GM23248 (cell line): ENCODE measurements around the gene CLGN. TPM values are rescaled to one million over a fixed set of nuclear protein-coding genes. Genes with fewer than 3 reads are reported as not detected.

ENCODE experiments used
- DNase-seq: peaks from one replicate; pipeline ENCODE4 v3.0.0-alpha.2; 2015
- H2AFZ ChIP-seq: fragments of 200-600 bp; sonication (generic); 2 replicates; pipeline ENCODE4 v1.6.1; 2016; ENCODE audit warnings: antibody characterized with exemption
- H3F3A ChIP-seq: fragments of 200-600 bp; sonication (generic); 2 replicates; pipeline ENCODE4 v1.6.1; 2016; ENCODE audit warnings: mild to moderate bottlenecking, antibody characterized with exemption, mixed run types; ENCODE audit not compliant: insufficient read depth
- H3K27ac ChIP-seq: fragments of 200-600 bp; sonication (generic); 2 replicates; pipeline ENCODE4 v1.5.1; 2016; ENCODE audit warnings: mild to moderate bottlenecking
- H3K27me3 ChIP-seq: fragments of 200-600 bp; sonication (generic); replicated peaks from 2 replicates; pipeline ENCODE4 v1.6.1; 2016; ENCODE audit warnings: mild to moderate bottlenecking; ENCODE audit not compliant: insufficient read depth
- H3K36me3 ChIP-seq: fragments of 200-600 bp; sonication (generic); 2 replicates; pipeline ENCODE4 v1.6.1; 2016; ENCODE audit warnings: low read depth, mild to moderate bottlenecking
- H3K4me1 ChIP-seq: fragments of 200-600 bp; sonication (generic); 2 replicates; pipeline ENCODE4 v1.6.1; 2016; ENCODE audit warnings: mild to moderate bottlenecking; ENCODE audit not compliant: insufficient read depth
- H3K4me2 ChIP-seq: fragments of 200-600 bp; sonication (generic); one replicate; pipeline ENCODE4 v1.6.1; 2016; ENCODE audit warnings: mild to moderate bottlenecking; ENCODE audit not compliant: unreplicated experiment
- H3K4me3 ChIP-seq: fragments of 200-600 bp; sonication (generic); 2 replicates; pipeline ENCODE4 v1.5.1; 2016; ENCODE audit warnings: mild to moderate bottlenecking
- H3K79me2 ChIP-seq: fragments of 200-600 bp; sonication (generic); 2 replicates; pipeline ENCODE4 v1.6.1; 2016; ENCODE audit warnings: mild to moderate bottlenecking; ENCODE audit not compliant: insufficient read depth
- H3K9ac ChIP-seq: fragments of 200-600 bp; sonication (generic); 2 replicates; pipeline ENCODE4 v1.6.1; 2016; ENCODE audit warnings: mild to moderate bottlenecking
- H3K9me2 ChIP-seq: fragments of 200-600 bp; sonication (generic); 2 replicates; pipeline ENCODE4 v1.6.1; 2016; ENCODE audit warnings: mixed run types, mild to moderate bottlenecking, moderate library complexity; ENCODE audit not compliant: insufficient read depth
- H3K9me3 ChIP-seq: fragments of 200-600 bp; sonication (generic); one replicate; pipeline ENCODE4 v1.6.1; 2017; ENCODE audit warnings: low read depth
- H4K20me1 ChIP-seq: fragments of 200-600 bp; sonication (generic); 2 replicates; pipeline ENCODE4 v1.6.0; 2016; ENCODE audit not compliant: insufficient read depth
- EZH2 ChIP-seq: fragments of 200-600 bp; sonication (generic); IDR thresholded peaks from 2 replicates; pipeline ENCODE4 v1.6.1; 2018; ENCODE audit warnings: antibody characterized with exemption, mild to moderate bottlenecking; ENCODE audit not compliant: insufficient read depth, poor library complexity, severe bottlenecking
- EZH2phosphoT487 ChIP-seq: fragments of 200-600 bp; sonication (generic); IDR thresholded peaks from 2 replicates; pipeline ENCODE4 v1.6.1; 2018; ENCODE audit warnings: antibody characterized with exemption, moderate library complexity, mild to moderate bottlenecking, low read depth; ENCODE audit not compliant: insufficient read depth
- WGBS, 2 experiments: methylation state at CpG; one replicate each; pipeline ENCODE4 v1.1.6; 2015 to 2017; ENCODE audit warnings: low lambda C conversion rate in 2 of 2, low coverage in 1 of 2; ENCODE audit errors: missing lambda C conversion rate in 2 of 2; 5-methylcytosine and 5-hydroxymethylcytosine counted together
- in situ Hi-C: fragments of 300-500 bp; cut with MboI; formaldehyde crosslinking; loops from 2 replicates; pipeline ENCODE4 v1.15.0; 2020
- polyA plus RNA-seq: library from polyadenylated mRNA; unstranded; fragments of >200 nt; fragmentation: Nextera tagmentation; extraction: Ambion mirVana; gene quantifications from 2 replicates; pipeline ENCODE4 v1.2.1, GENCODE V29; 2016
- total RNA-seq: library from RNA; depleted of rRNA; stranded (reverse); fragments of >200 nt; shearing (Covaris generic); gene quantifications from 2 replicates; pipeline ENCODE4 v1.2.3, GENCODE V29; 2014

The CLGN gene
- total and polyA plus RNA-seq, 2 experiments from 2014 or later = 2.5 to 5.1 TPM

- H3K27ac ChIP-seq = no peak overlapping the region
- H3K4me2 ChIP-seq = no peak overlapping the region
- TF ChIP-seq EZH2 = no peak
- TF ChIP-seq EZH2phosphoT487 = no peak
- DNase-seq = no peak
- H3K9ac ChIP-seq = no peak overlapping the region
- no peaks in the 10 kb centered on the region for H3K36me3 ChIP-seq
- no peak overlapping the region for H3K4me3 ChIP-seq
- 43 to 49% methylated on average over 6 of the region's 6 CpGs for WGBS, 2 experiments
- peaks cover 16% of the 10 kb centered on the region for H3K27me3 ChIP-seq
- H3K9me3 ChIP-seq = no peaks in the 10 kb centered on the region
- H3K9me2 ChIP-seq = no peaks in the 10 kb centered on the region
- no peaks in the 10 kb centered on the region for H3F3A ChIP-seq
- H4K20me1 ChIP-seq = no peaks in the 10 kb centered on the region
- H2AFZ ChIP-seq = no peak overlapping the region
- in situ Hi-C loops = loop anchor here (25.0 kb wide), 2 partner anchors 259 to 784 kb away; partner anchors contain the start of gene RNF150
- H3K4me1 ChIP-seq = no peaks in the 10 kb centered on the region
- H3K79me2 ChIP-seq = no peaks in the 10 kb centered on the region
Measured at GRCh38 chr4:140353786-140354185, 73.7 kb downstream of the CLGN start.

- H3K36me3 ChIP-seq = no peaks in the 10 kb centered on the region
- no peak overlapping the region for H3K4me3 ChIP-seq
- DNase-seq = no peak
- TF ChIP-seq EZH2phosphoT487 = no peak
- no peak for TF ChIP-seq EZH2
- no peaks in the 10 kb centered on the region for H3F3A ChIP-seq
- peaks cover 10% of the 10 kb centered on the region; the same call in 1 of the 2 replicates for H3K27me3 ChIP-seq
- no peaks in the 10 kb centered on the region for H3K4me1 ChIP-seq
- 79 to 81% methylated on average over 25 to 28 of the region's 28 CpGs for WGBS, 2 experiments
- no peaks in the 10 kb centered on the region for H4K20me1 ChIP-seq
- in situ Hi-C loops = loop anchor here (25.0 kb wide), 2 partner anchors 261 to 786 kb away; partner anchors contain the start of gene RNF150
- H3K79me2 ChIP-seq = no peaks in the 10 kb centered on the region
- no peak overlapping the region for H3K27ac ChIP-seq
- H3K9me3 ChIP-seq = no peaks in the 10 kb centered on the region
- no peak overlapping the region for H3K4me2 ChIP-seq
- H2AFZ ChIP-seq = no peak overlapping the region
- no peaks in the 10 kb centered on the region for H3K9me2 ChIP-seq
- no peak overlapping the region for H3K9ac ChIP-seq
Measured at GRCh38 chr4:140351093-140352075, 76.1 kb downstream of the CLGN start.

- no peaks in the 10 kb centered on the region for H3K36me3 ChIP-seq
- TF ChIP-seq EZH2 (no peak), EZH2phosphoT487 (no peak)
- in situ Hi-C loops = loop anchor here (25.0 kb wide), 2 partner anchors 262 to 787 kb away; partner anchors contain the start of gene RNF150
- H3K4me1 ChIP-seq = no peaks in the 10 kb centered on the region
- H3F3A ChIP-seq = no peaks in the 10 kb centered on the region
- no peak overlapping the region for H3K27ac ChIP-seq
- H2AFZ ChIP-seq = no peak overlapping the region
- H3K79me2 ChIP-seq = no peaks in the 10 kb centered on the region
- no peak overlapping the region for H3K4me2 ChIP-seq
- H3K4me3 ChIP-seq = no peak overlapping the region
- H3K9me3 ChIP-seq = no peaks in the 10 kb centered on the region
- 71% methylated on average over 2 of the region's 2 CpGs for WGBS, 2 experiments
- H3K9ac ChIP-seq = no peak overlapping the region
- no peak for DNase-seq
- H3K9me2 ChIP-seq = no peaks in the 10 kb centered on the region
- H3K27me3 ChIP-seq = peaks cover 10% of the 10 kb centered on the region; the same call in 1 of the 2 replicates
- no peaks in the 10 kb centered on the region for H4K20me1 ChIP-seq
Measured at GRCh38 chr4:140349816-140350215, 77.6 kb downstream of the CLGN start.

DNA sequence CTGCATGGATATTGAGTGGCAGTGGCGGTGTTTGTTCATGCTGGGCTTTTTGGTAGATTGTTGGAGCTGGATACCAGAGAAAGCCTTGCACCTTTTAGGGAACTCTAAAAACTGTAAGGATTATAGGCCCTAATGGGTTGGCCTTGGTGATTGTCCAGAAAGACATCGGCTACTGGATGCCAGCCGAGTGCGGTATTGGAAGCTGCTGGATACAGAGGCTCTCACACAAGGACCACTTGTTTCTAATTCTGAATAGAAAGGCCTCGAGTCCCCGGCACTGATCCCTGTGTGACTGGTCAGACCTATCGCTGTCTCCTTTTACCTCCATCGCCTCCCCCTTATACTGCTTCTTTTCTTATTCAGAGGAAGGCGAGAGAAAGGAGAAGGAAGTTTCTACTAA, 81.3 kb downstream of the CLGN start:
- DNase-seq = no peak
- in situ Hi-C loops = no loop called here
- Histone ChIP-seq H3K9ac (no peak overlapping the region), H3K36me3 (no peaks in the 10 kb centered on the region), H3K9me2 (no peaks in the 10 kb centered on the region), H4K20me1 (no peaks in the 10 kb centered on the region), H3K9me3 (no peaks in the 10 kb centered on the region), H3K27me3 (peaks cover 10% of the 10 kb centered on the region; the same call in 1 of the 2 replicates), H3K27ac (no peak overlapping the region), H3K79me2 (no peaks in the 10 kb centered on the region), H3K4me3 (no peak overlapping the region), H2AFZ (no peak overlapping the region), H3F3A (no peaks in the 10 kb centered on the region), H3K4me2 (no peak overlapping the region), H3K4me1 (no peaks in the 10 kb centered on the region)
- no peak for TF ChIP-seq EZH2phosphoT487
- TF ChIP-seq EZH2 = no peak
- WGBS, 2 experiments = 80 to 83% methylated on average over 9 of the region's 9 CpGs
